ENCODE results near the gene GSG1L.

Gene GSG1L

DNA sequence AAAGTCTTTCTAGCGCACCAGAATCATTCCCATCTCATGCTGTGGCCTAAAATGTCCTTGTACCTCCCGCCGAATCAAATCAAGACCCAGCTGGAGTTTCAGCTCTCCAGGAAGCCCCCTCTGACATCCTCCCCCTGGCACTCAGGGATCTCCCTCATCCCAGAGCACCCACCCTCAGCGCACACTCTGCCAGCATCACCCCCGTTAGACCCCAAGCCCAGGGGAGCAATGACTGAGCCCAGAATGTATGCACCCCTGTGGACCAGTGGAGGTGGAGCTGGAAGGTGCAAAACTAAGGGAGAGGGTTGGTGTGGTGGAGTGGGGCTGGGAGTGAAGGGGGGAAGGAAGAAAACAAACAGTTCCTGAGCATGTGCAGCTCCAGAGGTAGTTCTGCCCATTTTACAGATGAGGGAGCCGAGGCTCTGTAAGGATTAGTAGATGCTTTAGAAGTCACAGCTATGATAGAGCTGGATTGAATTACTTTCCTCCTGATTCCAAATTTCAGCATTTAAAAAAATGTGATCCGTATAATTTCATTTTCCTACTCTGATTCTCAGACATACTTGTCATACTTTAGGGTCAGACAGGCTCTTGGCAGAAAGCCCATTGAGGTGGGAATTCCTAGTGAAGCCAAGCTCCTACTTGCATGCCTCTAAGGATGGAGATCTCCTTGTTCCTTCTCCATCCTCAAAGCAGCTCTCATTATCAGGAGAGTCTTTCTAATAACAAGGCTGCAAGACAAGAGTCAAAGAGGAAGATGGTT is 270.8 kb downstream of the GSG1L start:
- H3K27me3 ChIP-seq (ENCODE audit: low read depth, low read length): no peaks in the 10 kb centered on the region
- H3K9me3 ChIP-seq (ENCODE audit: control insufficient read depth in 1 of 2, low read length in 2 of 2): no peaks in the 10 kb centered on the region
- H3K27ac ChIP-seq (ENCODE audit: low read length): no peak overlapping the region
- H3K36me3 ChIP-seq (ENCODE audit: control insufficient read depth in 1 of 2, insufficient read depth in 2 of 2, low read length in 2 of 2): no peaks in the 10 kb centered on the region
- H3K4me3 ChIP-seq (ENCODE audit: low read depth in 1 of 2, low read length in 2 of 2): no peak overlapping the region
- no peaks in the 10 kb centered on the region for H3K4me1 ChIP-seq (ENCODE audit: control insufficient read depth in 1 of 2, insufficient read depth in 2 of 2, low read length in 2 of 2)

GRCh38 chr16:27791404-27791719 is 272.2 kb downstream of the GSG1L start:
- Histone ChIP-seq H3K4me1 (ENCODE audit: control insufficient read depth in 1 of 2, insufficient read depth in 2 of 2, low read length in 2 of 2) (no peaks in the 10 kb centered on the region), H3K4me3 (ENCODE audit: low read depth in 1 of 2, low read length in 2 of 2) (no peak overlapping the region), H3K9me3 (ENCODE audit: control insufficient read depth in 1 of 2, low read length in 2 of 2) (no peaks in the 10 kb centered on the region), H3K27me3 (ENCODE audit: low read depth, low read length) (no peaks in the 10 kb centered on the region), H3K27ac (ENCODE audit: low read length) (no peak overlapping the region), H3K36me3 (ENCODE audit: control insufficient read depth in 1 of 2, insufficient read depth in 2 of 2, low read length in 2 of 2) (no peaks in the 10 kb centered on the region)

GRCh38 chr16:27790546-27791403 is 272.7 kb downstream of the GSG1L start:
- no peaks in the 10 kb centered on the region for H3K9me3 ChIP-seq (ENCODE audit: control insufficient read depth in 1 of 2, low read length in 2 of 2)
- no peak overlapping the region for H3K27ac ChIP-seq (ENCODE audit: low read length)

GRCh38 chr16:27789595-27790241 is 273.8 kb downstream of the GSG1L start:
- H3K4me1 ChIP-seq (ENCODE audit: control insufficient read depth in 1 of 2, insufficient read depth in 2 of 2, low read length in 2 of 2): no peaks in the 10 kb centered on the region
- no peak overlapping the region for H3K27ac ChIP-seq (ENCODE audit: low read length)
- no peak overlapping the region for H3K4me3 ChIP-seq (ENCODE audit: low read depth in 1 of 2, low read length in 2 of 2)
- no peaks in the 10 kb centered on the region for H3K36me3 ChIP-seq (ENCODE audit: control insufficient read depth in 1 of 2, insufficient read depth in 2 of 2, low read length in 2 of 2)
- H3K27me3 ChIP-seq (ENCODE audit: low read depth, low read length): no peaks in the 10 kb centered on the region
- no peaks in the 10 kb centered on the region for H3K9me3 ChIP-seq (ENCODE audit: control insufficient read depth in 1 of 2, low read length in 2 of 2)

More at GRCh38 chr16:27790546-27791403, 272.7 kb downstream of the GSG1L start:
- no peaks in the 10 kb centered on the region for H3K4me1 ChIP-seq (ENCODE audit: control insufficient read depth in 1 of 2, insufficient read depth in 2 of 2, low read length in 2 of 2)
- no peaks in the 10 kb centered on the region for H3K36me3 ChIP-seq (ENCODE audit: control insufficient read depth in 1 of 2, insufficient read depth in 2 of 2, low read length in 2 of 2)
- H3K4me3 ChIP-seq (ENCODE audit: low read depth in 1 of 2, low read length in 2 of 2): no peak overlapping the region
- no peaks in the 10 kb centered on the region for H3K27me3 ChIP-seq (ENCODE audit: low read depth, low read length)

GRCh38 chr16:27789150-27789549 is 274.4 kb downstream of the GSG1L start:
- Histone ChIP-seq H3K36me3 (ENCODE audit: control insufficient read depth in 1 of 2, insufficient read depth in 2 of 2, low read length in 2 of 2) (no peaks in the 10 kb centered on the region), H3K4me3 (ENCODE audit: low read depth in 1 of 2, low read length in 2 of 2) (no peak overlapping the region), H3K9me3 (ENCODE audit: control insufficient read depth in 1 of 2, low read length in 2 of 2) (no peaks in the 10 kb centered on the region), H3K27me3 (ENCODE audit: low read depth, low read length) (no peaks in the 10 kb centered on the region), H3K4me1 (ENCODE audit: control insufficient read depth in 1 of 2, insufficient read depth in 2 of 2, low read length in 2 of 2) (no peaks in the 10 kb centered on the region), H3K27ac (ENCODE audit: low read length) (no peak overlapping the region)

- Histone ChIP-seq H3K36me3 (ENCODE audit: control insufficient read depth in 1 of 2, insufficient read depth in 2 of 2, low read length in 2 of 2) (no peaks in the 10 kb centered on the region), H3K4me3 (ENCODE audit: low read depth in 1 of 2, low read length in 2 of 2) (no peak overlapping the region), H3K27me3 (ENCODE audit: low read depth, low read length) (no peaks in the 10 kb centered on the region), H3K27ac (ENCODE audit: low read length) (no peak overlapping the region), H3K4me1 (ENCODE audit: control insufficient read depth in 1 of 2, insufficient read depth in 2 of 2, low read length in 2 of 2) (no peaks in the 10 kb centered on the region), H3K9me3 (ENCODE audit: control insufficient read depth in 1 of 2, low read length in 2 of 2) (no peaks in the 10 kb centered on the region)
These were observed 275.8 kb downstream of the GSG1L start for GRCh38 chr16:27787665-27788064.

GRCh38 chr16:27786923-27787625 is 276.4 kb downstream of the GSG1L start:
- no peak overlapping the region for H3K27ac ChIP-seq (ENCODE audit: low read length)
- no peaks in the 10 kb centered on the region for H3K36me3 ChIP-seq (ENCODE audit: control insufficient read depth in 1 of 2, insufficient read depth in 2 of 2, low read length in 2 of 2)
- H3K9me3 ChIP-seq (ENCODE audit: control insufficient read depth in 1 of 2, low read length in 2 of 2): no peaks in the 10 kb centered on the region
- H3K4me3 ChIP-seq (ENCODE audit: low read depth in 1 of 2, low read length in 2 of 2): no peak overlapping the region
- H3K27me3 ChIP-seq (ENCODE audit: low read depth, low read length): no peaks in the 10 kb centered on the region
- H3K4me1 ChIP-seq (ENCODE audit: control insufficient read depth in 1 of 2, insufficient read depth in 2 of 2, low read length in 2 of 2): no peaks in the 10 kb centered on the region

DNA sequence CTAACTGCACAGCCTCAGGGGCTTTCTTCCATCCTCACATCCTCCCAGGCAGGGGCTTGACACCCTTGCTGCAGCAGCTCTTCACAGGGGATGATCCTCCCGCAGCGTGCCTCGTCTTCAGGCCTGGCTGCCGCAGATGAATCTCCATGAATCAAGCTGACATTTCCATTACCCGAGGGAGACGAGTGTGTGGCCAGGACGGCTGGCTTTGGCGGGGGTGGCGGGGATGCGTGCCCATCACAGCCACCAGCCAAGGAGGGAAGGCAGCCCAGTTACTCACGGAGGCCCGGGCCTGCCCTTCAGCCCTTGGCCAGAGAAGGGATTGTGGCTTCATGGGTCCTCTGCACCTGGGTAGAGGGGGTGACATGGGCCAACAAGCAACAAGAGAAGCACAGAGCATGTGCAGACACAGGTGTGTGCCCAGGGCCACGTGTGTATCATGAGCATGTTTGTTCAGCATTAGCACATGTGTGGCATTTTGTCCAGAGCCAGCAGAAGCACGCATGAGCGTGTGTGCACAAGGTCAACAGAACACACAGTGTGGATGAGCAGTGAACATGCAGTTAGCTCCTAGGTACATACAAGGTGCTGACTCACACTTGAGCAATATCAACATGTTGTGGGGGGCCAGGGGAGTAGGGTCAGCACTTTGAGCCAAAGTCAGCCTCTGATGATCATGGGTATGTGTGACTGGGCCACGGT is 277.1 kb downstream of the GSG1L start:
- H3K4me1 ChIP-seq (ENCODE audit: control insufficient read depth in 1 of 2, insufficient read depth in 2 of 2, low read length in 2 of 2): no peaks in the 10 kb centered on the region
- no peaks in the 10 kb centered on the region for H3K27me3 ChIP-seq (ENCODE audit: low read depth, low read length)
- no peak overlapping the region for H3K27ac ChIP-seq (ENCODE audit: low read length)
- no peak overlapping the region for H3K4me3 ChIP-seq (ENCODE audit: low read depth in 1 of 2, low read length in 2 of 2)
- no peaks in the 10 kb centered on the region for H3K36me3 ChIP-seq (ENCODE audit: control insufficient read depth in 1 of 2, insufficient read depth in 2 of 2, low read length in 2 of 2)
- no peaks in the 10 kb centered on the region for H3K9me3 ChIP-seq (ENCODE audit: control insufficient read depth in 1 of 2, low read length in 2 of 2)

DNA sequence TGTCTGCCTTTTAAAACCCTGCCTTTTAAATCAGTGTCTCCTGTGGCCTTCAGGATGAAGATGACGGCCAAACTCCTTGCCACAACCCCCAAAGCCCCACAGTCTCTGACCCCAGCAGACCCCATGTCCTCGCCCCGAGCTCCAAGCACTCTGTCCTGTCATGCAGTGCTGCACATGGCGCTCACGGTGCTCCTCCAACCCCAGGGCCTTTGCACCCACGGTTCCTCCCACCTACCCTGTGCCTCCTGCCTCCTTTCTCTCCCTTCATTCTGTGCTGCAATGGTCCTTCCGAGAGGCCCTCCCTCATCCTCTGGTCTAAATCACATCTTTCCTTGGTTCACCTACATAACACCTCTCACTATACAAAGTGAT is 278.2 kb downstream of the GSG1L start:
- H3K27me3 ChIP-seq (ENCODE audit: low read depth, low read length): no peaks in the 10 kb centered on the region
- H3K4me1 ChIP-seq (ENCODE audit: control insufficient read depth in 1 of 2, insufficient read depth in 2 of 2, low read length in 2 of 2): no peaks in the 10 kb centered on the region
- H3K4me3 ChIP-seq (ENCODE audit: low read depth in 1 of 2, low read length in 2 of 2): no peak overlapping the region

DNA sequence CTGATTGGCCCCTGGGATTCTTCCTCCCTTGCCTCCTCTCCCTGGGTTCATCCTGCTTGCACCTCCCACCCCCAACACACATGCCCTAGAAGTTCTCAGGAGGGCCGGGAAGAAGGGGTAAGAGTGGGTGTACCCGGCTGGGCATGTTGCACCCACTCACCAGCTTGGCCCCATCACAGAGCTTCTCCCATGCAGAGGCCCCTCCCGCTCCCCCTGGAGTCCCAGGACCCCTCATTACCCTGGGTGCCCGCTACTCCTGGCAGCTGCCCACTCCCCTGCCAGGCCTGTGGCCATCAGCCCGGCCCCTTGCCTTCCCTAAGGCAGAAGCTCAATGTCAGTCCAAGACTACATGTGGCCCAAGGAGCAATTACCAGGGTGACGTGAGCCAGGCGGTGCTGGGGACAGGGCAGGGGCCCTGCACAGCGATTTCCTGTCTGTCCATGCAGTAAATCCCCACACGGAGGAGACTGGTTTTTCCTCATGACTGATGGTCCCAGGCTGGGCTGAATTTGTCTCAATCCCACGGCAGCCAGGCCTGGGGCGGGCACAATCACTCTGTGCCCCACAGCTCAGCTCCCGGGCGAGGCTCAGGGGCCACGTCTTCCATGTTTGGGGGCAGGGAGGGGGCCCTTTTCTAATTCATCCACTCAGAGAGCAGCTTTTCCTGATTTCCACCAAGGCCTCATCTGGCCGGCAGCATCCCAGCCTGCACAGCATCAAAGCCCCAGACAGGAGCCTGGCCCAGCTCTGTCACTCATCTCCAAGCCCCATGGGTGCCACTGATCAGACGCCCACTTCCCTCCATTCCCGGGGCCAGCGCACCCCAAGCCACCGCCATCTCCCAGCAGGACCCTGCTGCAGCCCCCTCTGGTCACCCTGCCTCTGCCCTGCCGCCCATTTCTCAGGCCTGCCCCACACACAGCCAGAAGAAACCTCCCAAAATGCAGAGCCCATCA is 278.9 kb downstream of the GSG1L start:
- no peak overlapping the region for H3K4me3 ChIP-seq (ENCODE audit: low read depth in 1 of 2, low read length in 2 of 2)
- peaks cover under 1 to 6% of the 10 kb centered on the region in 2 donors for H3K4me1 ChIP-seq (ENCODE audit: control insufficient read depth in 1 of 2, insufficient read depth in 2 of 2, low read length in 2 of 2)
- no peaks in the 10 kb centered on the region for H3K27me3 ChIP-seq (ENCODE audit: low read depth, low read length)
- no peaks in the 10 kb centered on the region for H3K36me3 ChIP-seq (ENCODE audit: control insufficient read depth in 1 of 2, insufficient read depth in 2 of 2, low read length in 2 of 2)
- no peak overlapping the region for H3K27ac ChIP-seq (ENCODE audit: low read length)
- no peaks in the 10 kb centered on the region for H3K9me3 ChIP-seq (ENCODE audit: control insufficient read depth in 1 of 2, low read length in 2 of 2)

More for the DNA sequence above, 278.2 kb downstream of the GSG1L start:
- Histone ChIP-seq H3K27ac (ENCODE audit: low read length) (no peak overlapping the region), H3K36me3 (ENCODE audit: control insufficient read depth in 1 of 2, insufficient read depth in 2 of 2, low read length in 2 of 2) (no peaks in the 10 kb centered on the region), H3K9me3 (ENCODE audit: control insufficient read depth in 1 of 2, low read length in 2 of 2) (no peaks in the 10 kb centered on the region)

Data from muscle layer of duodenum (tissue), 2 donors.